DMS153 treated with DMSO at 0.1 percent for 48 hours (cell line): ENCODE data around the gene SORCS1.

Source experiments
- DNase-seq: peaks from one replicate; lab custom pipeline; 2025; ENCODE audit not compliant: unreplicated experiment; lab: John Stamatoyannopoulos, UW

Gene SORCS1

DNA sequence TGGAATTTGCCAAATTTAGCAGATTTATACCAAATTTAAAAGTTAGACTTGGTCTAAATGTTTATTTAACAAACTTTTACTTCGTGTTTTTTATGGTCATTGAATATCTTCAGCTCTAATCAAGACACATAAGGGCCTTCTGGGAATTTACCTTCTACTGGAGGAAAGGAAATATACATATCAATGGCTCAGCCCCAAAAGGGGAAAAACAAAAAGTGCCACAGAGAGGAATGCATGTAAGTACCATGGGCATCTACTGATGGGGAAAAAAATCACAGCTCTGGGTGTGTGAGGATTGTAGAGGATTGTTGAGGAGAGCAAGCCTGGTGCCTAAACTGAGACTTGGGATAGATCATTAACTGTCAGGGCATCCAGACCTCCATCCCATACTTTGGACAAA is 260.3 kb downstream of the SORCS1 start:
- no peak for DNase-seq

DNA sequence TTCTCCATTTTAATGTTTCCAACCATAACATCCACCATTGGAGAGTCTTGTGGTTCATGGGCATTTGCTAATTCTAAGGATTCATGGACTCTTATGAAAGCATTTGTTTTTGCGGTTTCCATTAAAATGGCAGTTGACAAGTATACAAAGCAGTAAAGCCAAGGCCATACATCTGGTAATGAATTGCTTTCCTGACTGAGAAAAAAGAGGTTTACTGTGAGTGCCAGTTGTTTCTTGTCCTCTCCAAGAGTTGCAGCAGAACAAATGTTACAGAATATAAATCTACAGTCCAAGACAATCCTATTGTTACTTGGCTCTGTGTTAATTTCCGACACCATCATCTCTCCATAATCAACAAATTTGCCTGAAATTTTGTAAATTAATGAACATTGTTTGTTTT is 261.3 kb downstream of the SORCS1 start:
- DNase-seq: no peak

DNA sequence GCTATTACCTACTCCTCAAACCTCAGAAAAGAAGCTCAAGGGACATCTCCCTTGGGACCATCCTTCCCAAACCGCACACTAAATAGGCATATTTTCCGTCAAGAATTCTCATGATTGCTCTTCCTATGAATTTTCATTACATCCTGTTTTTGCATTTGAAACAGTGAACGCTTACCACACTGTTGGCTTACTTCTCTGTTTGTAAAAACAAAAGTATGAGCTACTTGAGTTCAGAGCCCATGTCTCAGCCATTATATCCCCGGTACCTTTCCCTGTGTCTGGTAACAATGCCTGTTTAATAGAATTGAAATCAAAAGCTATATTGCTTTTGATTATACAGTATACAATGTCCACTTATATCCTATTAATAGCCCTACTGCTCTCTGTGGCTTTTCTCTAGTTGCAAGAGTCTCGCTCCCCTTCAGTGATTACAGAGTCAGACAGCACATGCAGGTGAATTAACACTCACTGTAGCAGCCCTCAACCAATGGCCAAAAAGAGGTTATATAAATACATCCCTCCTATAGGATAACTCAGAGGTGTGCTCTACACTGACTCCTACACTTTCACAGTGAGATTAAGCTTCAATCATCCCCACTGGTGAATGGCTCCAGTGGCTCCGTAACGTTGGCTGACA is 264.4 kb downstream of the SORCS1 start:
- DNase-seq: no peak

DNA sequence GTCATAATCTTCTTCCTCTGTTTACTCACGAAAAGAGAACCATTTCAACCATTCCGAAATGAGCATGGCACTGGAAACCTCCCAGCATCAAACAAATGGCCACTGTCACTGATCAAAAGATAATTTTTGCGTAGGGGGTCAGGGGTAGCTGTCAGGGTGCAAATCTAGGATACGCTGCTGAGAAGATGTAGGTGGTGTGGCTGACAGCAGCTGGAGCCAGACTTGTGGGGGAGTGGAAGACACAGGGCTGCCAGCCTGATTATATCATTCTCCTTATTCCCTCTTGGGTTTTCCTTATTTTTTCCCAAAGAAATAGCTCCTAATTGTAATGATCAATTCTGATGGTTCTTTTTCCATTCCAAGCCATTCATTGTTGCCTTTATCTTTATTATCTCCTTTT is 266.1 kb downstream of the SORCS1 start:
- DNase-seq: no peak

DNA sequence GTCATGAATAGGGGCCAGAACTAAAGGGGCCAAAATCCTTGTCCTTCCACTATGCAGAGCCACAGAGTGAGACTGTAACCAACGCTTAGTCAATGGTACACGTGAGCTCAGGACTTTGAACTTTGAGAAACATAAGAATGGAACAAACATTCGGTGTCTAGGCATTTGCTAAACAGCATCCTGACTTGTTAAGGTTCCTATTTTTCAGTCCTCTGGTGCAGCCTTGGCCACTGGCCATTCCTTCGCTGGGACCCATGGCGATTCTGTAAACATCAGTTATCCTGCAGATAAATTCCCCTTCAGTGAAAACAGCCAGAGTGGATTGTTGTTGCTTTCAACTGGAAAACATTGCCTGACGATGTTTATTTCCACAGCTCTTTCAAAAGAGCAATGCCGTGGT is 266.8 kb downstream of the SORCS1 start:
- no peak for DNase-seq

DNA sequence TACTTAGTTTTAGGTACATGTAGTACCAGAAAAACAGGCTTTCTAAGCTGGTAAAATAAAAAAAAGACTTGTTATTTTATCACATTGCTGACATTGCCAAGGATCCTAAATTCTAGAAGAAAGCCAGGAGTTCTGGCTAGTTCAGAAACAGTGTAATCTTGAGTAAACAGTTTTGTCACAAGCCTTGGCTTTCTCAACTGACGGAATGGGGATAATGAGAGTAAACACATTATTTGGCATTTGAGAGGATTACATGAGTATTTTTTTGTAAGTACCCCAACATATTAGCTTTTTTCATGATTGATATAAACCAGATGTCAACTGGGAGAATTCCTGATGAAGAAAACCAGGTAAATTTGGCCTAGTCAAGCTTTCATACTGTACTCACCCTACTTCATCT is 269.8 kb downstream of the SORCS1 start:
- DNase-seq: no peak

DNA sequence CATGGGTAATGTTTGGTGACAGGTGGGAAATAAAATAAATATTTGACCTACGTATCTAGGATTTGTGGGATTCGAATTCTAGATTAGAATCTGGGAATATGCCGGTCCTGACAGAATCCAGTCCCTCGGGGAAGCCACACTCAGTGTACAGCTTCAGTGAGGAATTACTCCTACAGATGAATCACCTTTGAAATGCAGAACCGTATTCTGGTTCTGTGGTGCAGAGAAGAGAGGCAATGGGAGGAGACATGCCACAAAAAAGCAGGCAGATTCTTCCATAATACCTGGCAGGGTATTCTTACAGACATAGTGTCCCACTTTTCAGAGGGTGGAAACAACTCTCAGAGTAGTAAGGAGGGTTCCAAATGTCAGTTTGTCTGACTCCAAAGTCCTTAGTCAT is 286.9 kb downstream of the SORCS1 start:
- DNase-seq: no peak

DNA sequence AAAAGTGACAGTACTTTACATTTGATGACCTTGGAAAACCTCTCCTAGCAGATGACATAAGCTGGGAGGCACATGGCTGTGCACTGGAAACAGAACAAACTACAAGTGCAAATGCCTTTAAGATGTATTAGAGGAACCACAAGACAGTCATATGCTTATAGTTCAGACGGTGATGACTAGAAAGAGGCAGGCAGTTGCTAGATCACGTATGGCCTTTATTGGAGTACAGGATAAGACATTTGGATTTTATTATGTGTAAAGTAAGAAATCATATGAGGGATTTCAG is 290.0 kb downstream of the SORCS1 start:
- no peak for DNase-seq

DNA sequence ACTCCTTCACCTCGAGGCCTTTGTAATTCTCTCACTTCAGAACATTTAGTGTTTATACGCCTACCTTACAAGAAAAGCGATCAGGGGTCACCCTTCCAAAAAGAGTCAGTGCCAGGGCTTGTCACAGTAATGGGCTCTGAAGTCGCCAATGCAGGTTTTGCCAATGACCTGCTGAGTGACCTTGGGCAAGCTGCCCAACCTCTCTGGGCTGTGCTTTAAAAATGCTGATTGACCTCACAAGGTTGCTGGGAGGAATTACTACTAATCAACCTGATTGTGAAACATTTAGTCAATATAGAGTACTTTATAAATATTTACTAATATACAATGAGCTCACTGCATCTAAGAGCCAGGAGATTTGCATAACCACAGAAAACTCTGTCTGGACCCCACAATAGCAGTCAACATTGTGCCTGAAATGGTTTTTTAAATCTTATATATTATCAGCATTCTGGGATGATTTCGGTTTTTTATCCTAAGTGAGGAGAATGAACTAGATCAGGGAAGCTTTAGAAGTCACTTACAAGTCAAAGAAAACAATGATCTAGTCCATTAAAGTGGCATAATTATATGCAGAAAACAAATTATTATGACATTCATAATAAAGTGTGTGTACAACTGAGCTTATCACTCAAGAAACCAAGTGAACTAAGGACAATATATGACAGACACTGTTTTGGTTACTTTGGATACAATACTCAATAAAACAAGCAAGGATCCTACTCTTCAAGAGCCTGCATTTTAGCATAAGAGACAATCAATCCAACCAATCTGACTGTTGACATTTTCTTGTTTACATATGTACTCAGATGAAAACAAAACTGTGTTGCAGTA is 290.5 kb downstream of the SORCS1 start:
- no peak for DNase-seq

DNA sequence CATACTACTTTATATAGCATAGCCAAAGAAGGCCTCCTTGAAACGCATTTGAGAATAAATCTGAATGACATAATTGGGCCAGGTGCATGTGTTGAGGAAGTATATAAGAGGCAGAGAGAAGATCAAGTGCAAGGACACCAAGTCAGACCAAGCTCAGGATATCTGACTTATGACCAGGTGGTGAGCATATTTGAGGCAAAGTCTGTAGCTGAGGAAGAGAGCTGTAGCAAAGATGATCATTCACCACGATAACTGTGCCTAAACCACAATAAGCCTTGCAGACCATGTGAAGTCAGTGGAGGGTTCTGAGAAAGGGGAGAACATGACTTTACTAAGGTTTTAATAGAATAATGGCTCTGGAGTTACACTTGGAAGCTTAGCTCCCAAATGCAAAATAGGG is 292.3 kb downstream of the SORCS1 start:
- DNase-seq: no peak

DNA sequence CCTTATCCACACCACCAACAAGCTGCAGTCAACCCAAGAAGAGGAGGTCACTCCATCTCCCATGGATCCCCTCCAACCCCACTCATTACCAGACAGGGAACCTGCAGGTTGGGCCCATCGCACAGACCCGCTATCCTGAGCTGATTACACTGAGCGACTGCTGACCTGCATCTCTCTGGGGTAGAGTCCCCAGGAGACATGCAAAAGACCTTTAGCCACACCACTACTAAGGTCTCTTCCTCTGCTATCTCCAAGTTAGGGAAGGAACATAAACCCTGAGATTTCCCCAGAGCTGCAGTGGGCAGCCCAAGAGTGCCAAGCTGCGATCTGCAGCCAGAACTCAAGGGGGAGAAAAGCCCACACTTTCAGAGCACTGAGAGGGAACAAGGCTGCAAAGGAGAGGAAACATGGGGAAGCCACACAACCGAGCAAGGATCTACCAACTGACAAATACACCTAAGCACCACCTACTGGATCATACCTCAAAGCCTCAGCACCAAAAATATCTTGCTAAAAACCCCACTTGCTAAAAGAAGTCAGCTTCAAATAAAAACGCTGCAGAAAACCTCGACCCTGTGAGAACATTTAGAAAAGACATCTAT is 298.2 kb downstream of the SORCS1 start:
- no peak for DNase-seq

DNA sequence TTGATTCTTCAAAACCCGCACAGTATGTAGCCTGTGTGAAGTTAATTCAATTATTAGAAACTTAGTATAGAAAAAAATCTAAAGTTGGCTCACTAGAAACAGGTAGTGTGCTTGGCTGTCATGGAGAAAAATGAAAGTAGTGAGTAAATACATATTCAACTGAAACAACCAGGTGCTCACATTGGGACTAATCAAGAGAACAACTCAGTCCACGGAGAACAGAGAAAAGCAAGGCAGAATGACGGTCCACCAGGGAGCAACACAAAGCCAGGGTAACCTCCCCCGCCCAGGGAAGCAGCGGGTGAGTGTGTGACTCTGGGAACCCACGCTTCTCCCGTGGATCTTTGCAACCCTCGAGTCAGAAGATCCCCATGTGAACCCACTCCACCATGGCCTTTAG is 300.5 kb downstream of the SORCS1 start:
- no peak for DNase-seq

DNA sequence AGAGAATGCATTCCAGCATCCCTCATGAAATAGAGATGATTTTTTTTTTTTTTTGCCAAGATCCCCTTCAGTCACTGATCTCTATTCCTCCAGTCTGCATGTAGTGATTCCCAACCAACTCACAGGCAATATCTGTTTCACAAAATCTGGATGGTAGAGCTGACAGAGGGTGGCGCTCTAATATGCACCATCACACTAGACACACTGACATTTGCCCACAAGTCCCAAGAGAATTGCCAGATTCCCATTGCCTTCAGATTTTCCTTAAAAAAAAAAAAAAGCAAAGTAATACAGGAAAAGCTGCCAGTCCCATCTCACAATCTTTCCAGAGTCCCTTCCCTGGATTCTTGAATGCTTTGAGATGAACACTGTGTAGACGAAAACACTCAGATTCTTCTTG is 301.0 kb downstream of the SORCS1 start:
- no peak for DNase-seq

DNA sequence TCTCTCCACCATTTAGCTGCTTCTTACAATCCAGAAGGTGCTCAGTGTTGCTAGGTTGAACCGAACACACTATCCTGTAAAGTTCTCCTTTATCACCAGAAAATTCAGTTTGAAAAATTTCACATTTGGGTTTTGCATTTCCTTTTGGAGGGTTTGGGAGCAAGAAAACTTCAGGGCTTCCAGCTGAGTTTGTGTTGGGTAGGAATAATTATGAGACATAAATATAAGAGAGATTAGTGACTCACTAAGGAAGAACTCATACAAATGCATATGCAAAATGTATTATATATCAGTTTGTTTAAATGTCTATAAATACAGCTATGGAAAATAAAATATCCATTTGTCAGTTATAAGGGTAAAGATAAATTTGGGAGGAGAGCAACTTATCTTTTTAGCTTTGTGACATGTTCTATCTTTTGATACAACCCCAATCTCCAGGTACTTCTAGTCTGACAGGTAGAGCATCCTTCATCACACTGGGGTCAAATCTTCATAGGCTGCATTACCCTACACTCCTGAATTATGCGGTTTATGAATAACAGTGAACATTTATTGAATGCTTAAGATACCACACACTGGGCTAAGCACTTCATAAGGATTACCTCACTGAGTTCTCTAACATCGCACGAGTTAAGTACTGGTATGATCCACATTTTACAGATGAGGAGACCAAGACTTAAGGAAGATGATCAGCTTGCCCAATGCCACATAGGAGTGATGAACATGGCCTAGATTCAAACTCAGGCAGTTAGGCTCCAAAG is 304.4 kb downstream of the SORCS1 start:
- no peak for DNase-seq

DNA sequence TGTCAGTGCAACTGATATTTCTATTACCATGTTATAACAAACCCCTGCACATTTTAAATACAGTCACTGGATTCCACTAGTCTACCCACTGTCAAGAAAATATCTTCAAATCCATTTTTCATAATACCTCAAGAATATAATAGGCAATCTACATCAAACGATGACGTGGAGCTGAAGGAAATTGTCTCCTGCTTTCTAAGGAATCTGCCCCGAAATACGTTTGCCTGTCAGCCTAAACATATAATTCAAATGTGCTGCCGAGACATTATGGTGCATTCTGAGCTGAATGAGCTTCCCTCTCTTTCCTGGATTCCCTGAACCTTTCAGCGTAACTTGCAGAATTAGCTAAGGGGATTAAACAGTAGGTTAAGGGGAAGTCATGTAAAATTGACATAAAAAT is 306.8 kb downstream of the SORCS1 start:
- no peak for DNase-seq

DNA sequence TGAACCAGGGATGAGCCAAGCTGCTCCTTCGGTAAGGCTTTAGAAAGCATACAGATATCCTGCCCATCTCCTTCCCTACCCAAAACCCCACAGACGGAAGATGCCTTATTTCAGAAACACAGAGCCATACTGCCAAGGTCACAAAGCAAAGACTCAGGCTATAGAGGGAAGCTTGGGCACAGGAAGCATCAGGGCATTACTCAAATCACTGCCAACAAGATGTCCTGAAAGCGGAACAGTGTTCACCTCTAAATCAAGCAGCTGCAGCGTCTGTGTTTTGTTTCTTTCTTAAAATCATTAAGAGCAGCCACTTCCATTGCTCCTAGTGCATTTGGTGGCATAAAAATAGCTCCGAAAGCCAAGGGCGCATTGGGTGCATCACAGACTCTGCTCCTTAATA is 307.3 kb downstream of the SORCS1 start:
- DNase-seq: no peak

DNA sequence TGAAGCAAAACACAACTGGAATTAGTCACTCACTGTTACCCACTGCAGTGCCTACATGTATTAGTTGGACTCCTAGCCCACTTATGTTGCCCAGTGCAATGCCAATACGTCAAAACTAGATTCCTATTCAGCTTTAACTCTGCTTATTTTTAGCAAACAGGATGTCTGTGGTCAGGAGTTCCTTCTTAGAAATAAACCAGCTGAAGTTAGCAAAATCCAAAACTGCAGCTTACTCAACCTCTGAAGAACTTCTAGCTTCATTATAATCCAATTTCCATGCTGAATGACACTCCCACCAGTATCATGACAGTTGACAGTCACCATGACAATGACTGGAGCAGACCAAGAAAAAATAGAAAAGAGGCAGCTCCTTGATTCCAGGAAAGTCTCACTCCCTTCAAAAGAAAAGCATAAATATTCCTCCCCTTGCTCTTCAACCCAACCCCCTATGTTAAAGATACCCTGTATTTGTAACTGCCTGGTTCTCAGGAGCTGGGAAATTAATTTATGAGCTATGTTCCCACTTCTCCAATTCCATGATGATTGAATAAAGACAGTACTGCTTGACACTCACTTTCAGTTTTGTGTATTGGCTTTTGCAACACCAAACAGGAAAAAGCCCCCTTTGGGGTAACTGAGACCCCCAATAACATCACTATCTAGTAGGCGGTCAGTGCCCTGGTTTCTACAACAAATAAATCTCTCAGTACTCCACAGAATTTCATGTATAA is 327.4 kb downstream of the SORCS1 start:
- no peak for DNase-seq

DNA sequence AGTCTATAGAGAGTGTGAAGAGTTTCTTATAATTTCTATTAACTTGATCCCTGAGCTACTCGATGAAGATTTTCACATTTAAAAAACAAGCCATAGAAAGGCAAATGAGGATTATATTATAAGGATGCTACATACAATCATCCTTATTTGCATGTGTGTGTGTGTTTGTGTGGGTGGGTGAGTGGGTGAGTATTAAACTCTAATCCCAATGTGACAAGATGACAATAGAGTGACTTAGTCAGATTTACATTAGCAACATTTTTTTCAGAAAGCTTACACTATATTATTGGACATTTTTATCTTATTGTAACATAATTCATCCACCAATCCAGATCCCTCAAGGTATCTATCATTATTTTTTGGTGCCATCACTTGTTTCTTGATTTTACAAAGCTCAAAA is 331.7 kb downstream of the SORCS1 start:
- DNase-seq: no peak

DNA sequence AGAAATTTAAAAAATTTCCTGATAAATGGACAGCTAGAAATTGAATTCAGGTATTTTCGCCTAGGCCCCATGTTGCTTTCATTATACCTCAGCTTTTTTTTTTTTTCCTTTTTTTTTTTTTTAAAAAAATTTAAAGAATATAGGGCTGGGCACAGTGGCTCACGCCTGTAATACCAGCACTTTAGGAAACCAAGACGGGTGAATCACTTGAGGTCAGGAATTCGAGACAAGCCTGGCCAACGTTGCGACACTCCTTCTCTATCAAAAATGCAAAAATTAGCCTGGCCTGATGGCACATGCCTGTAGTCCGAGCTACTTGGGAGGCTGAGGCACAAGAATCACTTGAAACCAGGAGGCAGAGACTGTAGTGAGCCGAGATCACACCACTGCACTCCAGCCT is 334.0 kb downstream of the SORCS1 start:
- no peak for DNase-seq

DNA sequence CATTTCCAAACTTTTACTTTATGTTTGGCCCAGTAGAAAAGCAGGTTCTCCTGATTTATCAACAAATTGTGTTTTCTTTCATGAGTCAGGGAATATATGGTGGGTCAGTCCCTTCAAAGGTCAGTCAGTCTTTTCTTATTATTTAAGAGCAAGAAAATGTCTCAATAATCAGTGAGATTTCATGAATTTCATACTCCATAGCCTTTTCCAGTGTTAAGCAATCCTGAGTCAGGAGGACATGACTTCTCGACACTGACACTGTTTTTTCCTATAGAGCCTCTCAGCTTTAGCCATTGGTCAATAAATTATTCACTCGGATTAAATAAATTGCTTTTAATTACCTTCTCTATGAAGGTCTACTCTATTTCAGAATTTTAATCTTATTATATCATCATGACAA is 334.5 kb downstream of the SORCS1 start:
- no peak for DNase-seq

DNA sequence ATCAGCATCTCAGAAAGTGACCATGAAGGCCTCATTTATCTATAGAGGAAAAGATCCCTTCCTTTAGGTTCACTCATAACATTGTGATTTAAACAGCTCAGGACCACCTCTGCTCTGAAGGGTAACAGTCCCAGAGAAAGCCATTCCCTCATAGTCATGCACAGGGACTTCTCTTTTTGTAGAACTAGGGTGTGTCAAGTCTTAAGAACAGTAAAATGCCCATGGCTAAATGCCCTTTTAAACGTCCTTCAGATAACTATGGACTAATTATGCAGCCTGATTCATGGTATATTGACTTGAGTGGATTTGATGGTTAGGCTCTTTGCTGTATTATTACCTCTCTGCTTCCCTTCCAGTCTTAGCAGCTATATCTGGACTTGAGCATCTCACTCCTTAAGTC is 337.8 kb downstream of the SORCS1 start:
- no peak for DNase-seq
